IMR-90 (cell line): ENCODE measurements around the gene BTN1A1. TPM values are rescaled to one million over a fixed set of nuclear protein-coding genes. Genes with fewer than 3 reads are reported as not detected.
"Not testable (repeated sequence)": the region's sequence is repeated elsewhere in the genome, so short reads cannot be mapped to it uniquely, and the experiment has no call there.

Source experiments
- ATAC-seq: fragments of 200-7000 bp; cut with Tn5 transposase; 2 replicates; pipeline ENCODE4 v1.9.1; 2020; ENCODE audit warnings: low read depth, mild to moderate bottlenecking, moderate library complexity
- BruUV-seq: library from RNA; stranded (reverse); fragments of 400-500 nt; replicated peaks from 2 replicates; lab custom pipeline; 2021; lab: Mats Ljungman, UMichigan
- CTCF ChIA-PET: fragments of 300-600 bp; formaldehyde crosslinking; extraction: SDS; loops from one replicate; lab custom pipeline; 2021; ENCODE audit warnings: antibody characterized with exemption; lab: Yijun Ruan, JAX
- POLR2A ChIA-PET: fragments of 300-600 bp; sonication (Branson Sonifier 250); formaldehyde crosslinking; loops from one replicate; lab custom pipeline; 2022; ENCODE audit warnings: antibody characterized with exemption; ENCODE audit not compliant: unreplicated experiment; lab: Charles Lee
- DNase-seq: peaks from one replicate; pipeline ENCODE4 v3.0.0; 2013
- H2AFZ ChIP-seq: replicated peaks from 2 replicates; pipeline ENCODE3; 2013; ENCODE audit warnings: low read length, mild to moderate bottlenecking; ENCODE audit not compliant: poor library complexity
- H2AK5ac ChIP-seq: 2 replicates; pipeline ENCODE4 v1.6.1; 2013; ENCODE audit warnings: low read depth, low read length, inconsistent platforms
- H2AK9ac ChIP-seq: replicated peaks from 2 replicates; pipeline ENCODE3; 2013; ENCODE audit warnings: mild to moderate bottlenecking, low read depth, low read length, moderate library complexity; ENCODE audit not compliant: poor library complexity
- H2BK120ac ChIP-seq: 2 replicates; pipeline ENCODE4 v1.6.1; 2013; ENCODE audit warnings: low read depth, low read length, inconsistent platforms
- H2BK15ac ChIP-seq: 3 replicates; pipeline ENCODE4 v1.6.1; 2013; ENCODE audit warnings: low read depth, low read length, inconsistent platforms
- H2BK20ac ChIP-seq: 2 replicates; pipeline ENCODE4 v1.6.1; 2013; ENCODE audit warnings: low read depth, mild to moderate bottlenecking, inconsistent platforms, low read length, moderate library complexity
- H2BK5ac ChIP-seq: 2 replicates; pipeline ENCODE4 v1.6.1; 2013; ENCODE audit warnings: mild to moderate bottlenecking, low read depth, low read length, inconsistent platforms; ENCODE audit not compliant: poor library complexity, severe bottlenecking
- H3K14ac ChIP-seq: replicated peaks from 2 replicates; pipeline ENCODE4 v1.6.1; 2013; ENCODE audit warnings: low read depth, low read length, inconsistent platforms
- H3K18ac ChIP-seq: 2 replicates; pipeline ENCODE4 v1.6.1; 2013; ENCODE audit warnings: low read depth, low read length, control low read depth
- H3K23ac ChIP-seq: 2 replicates; pipeline ENCODE4 v1.6.1; 2013; ENCODE audit warnings: low read depth, low read length, inconsistent platforms
- H3K27ac ChIP-seq: 2 replicates; pipeline ENCODE4 v1.5.1; 2013; ENCODE audit warnings: mild to moderate bottlenecking, control low read depth, low read length; ENCODE audit not compliant: insufficient read depth
- H3K27me3 ChIP-seq: 2 replicates; pipeline ENCODE4 v1.6.1; 2013; ENCODE audit warnings: low read length; ENCODE audit not compliant: control insufficient read depth, insufficient read depth
- H3K36me3 ChIP-seq: 2 replicates; pipeline ENCODE4 v1.6.1; 2013; ENCODE audit warnings: low read length, mixed read lengths; ENCODE audit not compliant: control insufficient read depth, insufficient read depth
- H3K4ac ChIP-seq: 2 replicates; pipeline ENCODE4 v1.6.1; 2013; ENCODE audit warnings: low read depth, low read length, inconsistent platforms
- H3K4me1 ChIP-seq: 2 replicates; pipeline ENCODE4 v1.6.1; 2013; ENCODE audit warnings: low read length, mixed read lengths; ENCODE audit not compliant: control insufficient read depth, insufficient read depth
- H3K4me2 ChIP-seq: 2 replicates; pipeline ENCODE4 v1.6.1; 2013; ENCODE audit warnings: low read depth, mild to moderate bottlenecking, control low read depth, low read length, moderate library complexity
- H3K4me3 ChIP-seq: 2 replicates; pipeline ENCODE4 v1.5.1; 2013; ENCODE audit warnings: low read depth, mild to moderate bottlenecking, control low read depth, low read length, moderate library complexity; ENCODE audit not compliant: insufficient read depth
- H3K56ac ChIP-seq: 2 replicates; pipeline ENCODE4 v1.6.1; 2013; ENCODE audit warnings: low read length, inconsistent platforms; ENCODE audit not compliant: insufficient read depth; ENCODE audit errors: extremely low read depth
- H3K79me1 ChIP-seq, 2 experiments: 2 replicates each; pipeline ENCODE4 v1.6.1; 2013; ENCODE audit warnings: low read length in 2 of 2, inconsistent platforms in 1 of 2, low read depth in 1 of 2
- H3K9ac ChIP-seq: 2 replicates; pipeline ENCODE4 v1.6.1; 2013; ENCODE audit warnings: low read depth, low read length, control low read depth
- H3K9me1 ChIP-seq: 2 replicates; pipeline ENCODE4 v1.6.1; 2013; ENCODE audit warnings: low read length, inconsistent platforms; ENCODE audit not compliant: insufficient read depth
- H3K9me3 ChIP-seq: 2 replicates; pipeline ENCODE4 v1.6.1; 2013; ENCODE audit warnings: low read length; ENCODE audit not compliant: control insufficient read depth, insufficient read depth
- H4K20me1 ChIP-seq: 2 replicates; pipeline ENCODE4 v1.6.1; 2013; ENCODE audit warnings: low read length, inconsistent platforms; ENCODE audit not compliant: insufficient read depth
- H4K5ac ChIP-seq: 2 replicates; pipeline ENCODE4 v1.6.1; 2013; ENCODE audit warnings: mild to moderate bottlenecking, low read depth, low read length, control low read depth
- H4K8ac ChIP-seq, 2 experiments: 2 replicates each; pipeline ENCODE4 v1.6.1; 2013; ENCODE audit warnings: low read depth in 2 of 2, low read length in 2 of 2, control low read depth in 1 of 2, inconsistent platforms in 1 of 2
- H4K91ac ChIP-seq: 2 replicates; pipeline ENCODE4 v1.6.1; 2013; ENCODE audit warnings: low read depth, low read length, inconsistent platforms; ENCODE audit not compliant: insufficient read depth
- WGBS, 2 experiments: methylation state at CpG; one replicate each; pipeline versions ENCODE4 v1.1.5 to v1.1.7; 2013; ENCODE audit warnings: missing lambda C conversion rate in 2 of 2; ENCODE audit not compliant: insufficient read length in 1 of 2; ENCODE audit errors: extremely low coverage in 2 of 2; 5-methylcytosine and 5-hydroxymethylcytosine counted together
- dilution Hi-C: fragments of 300-500 bp; cut with HindIII; formaldehyde crosslinking; loops from one replicate; pipeline ENCODE4 v1.14.3; 2018; ENCODE audit warnings: low sequenced_read_pairs; ENCODE audit not compliant: unreplicated experiment
- in situ Hi-C: fragments of 300-500 bp; cut with MboI; formaldehyde crosslinking; loops from 3 replicates; pipeline ENCODE4 v1.14.3; 2019; ENCODE audit warnings: low sequenced_read_pairs, inconsistent platforms, mixed read lengths
- intact Hi-C: fragments of 100-400 bp; cut with micrococcal nuclease; formaldehyde crosslinking; loops from 2 replicates; pipeline ENCODE4 v1.10.0; 2022
- polyA plus RNA-seq, 3 experiments: library from polyadenylated mRNA; depleted of rRNA; stranded (reverse); fragments of >200 nt; gene quantifications; 2 replicates each; pipeline ENCODE4 v1.2.3, GENCODE V29; 2012; ENCODE audit warnings: low replicate concordance in 1 of 3
- total RNA-seq: library from RNA; depleted of rRNA; stranded (reverse); fragments of >200 nt; gene quantifications from 2 replicates; pipeline ENCODE4 v1.2.3, GENCODE V29; 2012

The BTN1A1 gene
- total and polyA plus RNA-seq, 2 of the 4 experiments (the other 2 are of a cell fraction), result not detected

GRCh38 chr6:26524314-26524713 is 24.2 kb downstream of the BTN1A1 start:
- H2AK9ac ChIP-seq, POLR2A ChIA-PET, H4K5ac ChIP-seq, H3K4me1 ChIP-seq, H4K8ac ChIP-seq, H3K23ac ChIP-seq, H3K56ac ChIP-seq, dilution Hi-C loops, H3K4me3 ChIP-seq, BruUV-seq, DNase-seq, H2BK120ac ChIP-seq, H3K18ac ChIP-seq, ATAC-seq, H2AK5ac ChIP-seq, H2BK5ac ChIP-seq, H4K20me1 ChIP-seq, H3K27ac ChIP-seq, H3K14ac ChIP-seq, H3K9me3 ChIP-seq, H3K9ac ChIP-seq, H2AFZ ChIP-seq, H4K91ac ChIP-seq, in situ Hi-C loops, CTCF ChIA-PET, H3K4me2 ChIP-seq, H3K4ac ChIP-seq, H3K36me3 ChIP-seq, H3K79me1 ChIP-seq, H2BK20ac ChIP-seq, H2BK15ac ChIP-seq, H3K27me3 ChIP-seq, H3K9me1 ChIP-seq: not testable (repeated sequence)
- intact Hi-C loops, result loop anchor here (5.0 kb wide), 3 partner anchors 33 to 102 kb away; no protein-coding TSS in a partner anchor
- WGBS, 2 experiments, result 100% methylated on average over 1 of the region's 2 CpGs; no CpG with 5 or more reads in 1 of the 2 experiments
